NT2/D1 (cell line): ENCODE results near the gene DDOST.
"Not testable (repeated sequence)": the region's sequence is repeated elsewhere in the genome, so short reads cannot be mapped to it uniquely, and the experiment has no call there.

Experiments
- DNase-seq: peaks from one replicate; pipeline ENCODE4 v3.0.0-alpha.2; 2011; ENCODE audit warnings: low read depth, low spot score
- H3K27me3 ChIP-seq: 2 replicates; pipeline ENCODE4 v1.6.0; 2011; ENCODE audit warnings: mild to moderate bottlenecking; ENCODE audit not compliant: insufficient read length, insufficient read depth
- H3K36me3 ChIP-seq: 2 replicates; pipeline ENCODE4 v1.6.1; 2011; ENCODE audit warnings: mild to moderate bottlenecking, low read length, mixed read lengths; ENCODE audit not compliant: insufficient read depth, insufficient read length
- H3K4me1 ChIP-seq: 2 replicates; pipeline ENCODE4 v1.5.1; 2011; ENCODE audit not compliant: insufficient read depth, insufficient read length
- H3K4me3 ChIP-seq: 2 replicates; pipeline ENCODE4 v1.5.1; 2011; ENCODE audit warnings: low read depth; ENCODE audit not compliant: insufficient read length
- H3K9ac ChIP-seq: 2 replicates; pipeline ENCODE4 v1.6.0; 2011; ENCODE audit warnings: low read depth; ENCODE audit not compliant: insufficient read length
- H3K9me3 ChIP-seq: 2 replicates; pipeline ENCODE4 v1.5.1; 2011; ENCODE audit warnings: mild to moderate bottlenecking, low read length; ENCODE audit not compliant: insufficient read depth
- SUZ12 ChIP-seq: IDR thresholded peaks from 2 replicates; pipeline ENCODE4 v1.6.1; 2011; ENCODE audit not compliant: insufficient read length, insufficient read depth; ENCODE audit errors: extremely low read depth
- YY1 ChIP-seq: IDR thresholded peaks from 2 replicates; pipeline ENCODE4 v1.6.1; 2011; ENCODE audit not compliant: insufficient read length, insufficient read depth
- ZNF274 ChIP-seq: IDR thresholded peaks from 2 replicates; pipeline ENCODE4 v1.6.1; 2011; ENCODE audit warnings: mild to moderate bottlenecking, low read depth, low read length

Gene DDOST

GRCh38 chr1:20682571-20683236 is 21.5 kb upstream of the DDOST start:
- Histone ChIP-seq H3K27me3 (no peaks in the 10 kb centered on the region), H3K36me3 (peaks cover 30% of the 10 kb centered on the region), H3K9me3 (no peaks in the 10 kb centered on the region), H3K9ac (no peak overlapping the region), H3K4me3 (no peak overlapping the region), H3K4me1 (no peaks in the 10 kb centered on the region)
- no peak for DNase-seq
- TF ChIP-seq YY1, result no peak
- TF ChIP-seq ZNF274, result no peak
- no peak for TF ChIP-seq SUZ12

GRCh38 chr1:20681999-20682398 is 20.8 kb upstream of the DDOST start:
- no peak for TF ChIP-seq SUZ12
- no peak for TF ChIP-seq ZNF274
- TF ChIP-seq YY1, result no peak
- Histone ChIP-seq H3K9me3 (no peaks in the 10 kb centered on the region), H3K4me3 (no peak overlapping the region), H3K27me3 (no peaks in the 10 kb centered on the region), H3K9ac (no peak overlapping the region), H3K4me1 (no peaks in the 10 kb centered on the region), H3K36me3 (peaks cover 27% of the 10 kb centered on the region)
- DNase-seq, result no peak

- H3K9ac ChIP-seq, result no peak overlapping the region
- H3K36me3 ChIP-seq, result peaks cover 26% of the 10 kb centered on the region
- no peaks in the 10 kb centered on the region for H3K4me1 ChIP-seq
- no peaks in the 10 kb centered on the region for H3K9me3 ChIP-seq
- no peaks in the 10 kb centered on the region for H3K27me3 ChIP-seq
- TF ChIP-seq SUZ12 (no peak), ZNF274 (no peak), YY1 (no peak)
- H3K4me3 ChIP-seq, result no peak overlapping the region
- DNase-seq, result no peak
These were observed 19.1 kb upstream of the DDOST start for GRCh38 chr1:20680269-20680668.

GRCh38 chr1:20678599-20678998 is 17.4 kb upstream of the DDOST start:
- Histone ChIP-seq H3K9ac (no peak overlapping the region), H3K36me3 (peaks cover 26% of the 10 kb centered on the region), H3K4me3 (no peak overlapping the region), H3K27me3 (no peaks in the 10 kb centered on the region), H3K4me1 (no peaks in the 10 kb centered on the region), H3K9me3 (no peaks in the 10 kb centered on the region)
- TF ChIP-seq SUZ12 (no peak), YY1 (no peak), ZNF274 (no peak)
- no peak for DNase-seq

GRCh38 chr1:20673626-20674025 is 12.5 kb upstream of the DDOST start:
- not testable (repeated sequence) for H3K9me3 ChIP-seq, H3K9ac ChIP-seq, DNase-seq, H3K27me3 ChIP-seq, H3K4me1 ChIP-seq, H3K4me3 ChIP-seq
- H3K36me3 ChIP-seq, result peaks cover 22% of the 10 kb centered on the region

GRCh38 chr1:20672265-20672632 is 11.1 kb upstream of the DDOST start:
- Histone ChIP-seq H3K9me3 (no peaks in the 10 kb centered on the region), H3K36me3 (peaks cover 22% of the 10 kb centered on the region)

GRCh38 chr1:20670936-20671335 is 9.8 kb upstream of the DDOST start:
- no peak overlapping the region for H3K9ac ChIP-seq
- no peaks in the 10 kb centered on the region for H3K27me3 ChIP-seq
- H3K4me1 ChIP-seq, result no peaks in the 10 kb centered on the region
- H3K9me3 ChIP-seq, result no peaks in the 10 kb centered on the region
- TF ChIP-seq ZNF274, result no peak
- no peak for TF ChIP-seq SUZ12
- TF ChIP-seq YY1, result no peak
- no peak overlapping the region for H3K4me3 ChIP-seq
- peaks cover 22% of the 10 kb centered on the region for H3K36me3 ChIP-seq
- no peak for DNase-seq

More at GRCh38 chr1:20672265-20672632, 11.1 kb upstream of the DDOST start:
- no peaks in the 10 kb centered on the region for H3K27me3 ChIP-seq
- H3K9ac ChIP-seq, result no peak overlapping the region
- no peak overlapping the region for H3K4me3 ChIP-seq
- no peaks in the 10 kb centered on the region for H3K4me1 ChIP-seq
- TF ChIP-seq SUZ12 (no peak), YY1 (no peak), ZNF274 (no peak)
- DNase-seq, result no peak

- no peak for DNase-seq
- Histone ChIP-seq H3K4me1 (no peaks in the 10 kb centered on the region), H3K27me3 (no peaks in the 10 kb centered on the region), H3K9me3 (no peaks in the 10 kb centered on the region), H3K9ac (no peak overlapping the region), H3K4me3 (no peak overlapping the region), H3K36me3 (peaks cover 22% of the 10 kb centered on the region)
- TF ChIP-seq SUZ12 (no peak), YY1 (no peak), ZNF274 (no peak)
These were observed 7.4 kb upstream of the DDOST start for GRCh38 chr1:20668581-20668980.
